GM18868 (cell line): ENCODE results near the gene GPR107.
"Not testable (repeated sequence)": the region's sequence is repeated elsewhere in the genome, so short reads cannot be mapped to it uniquely, and the experiment has no call there.

Experiments used
- ATAC-seq: cut with Tn5 transposase; IDR thresholded peaks from one replicate; pipeline ENCODE4 v1.9.1; 2021; ENCODE audit warnings: mild to moderate bottlenecking, moderate library complexity; ENCODE audit not compliant: unreplicated experiment

Gene GPR107

DNA sequence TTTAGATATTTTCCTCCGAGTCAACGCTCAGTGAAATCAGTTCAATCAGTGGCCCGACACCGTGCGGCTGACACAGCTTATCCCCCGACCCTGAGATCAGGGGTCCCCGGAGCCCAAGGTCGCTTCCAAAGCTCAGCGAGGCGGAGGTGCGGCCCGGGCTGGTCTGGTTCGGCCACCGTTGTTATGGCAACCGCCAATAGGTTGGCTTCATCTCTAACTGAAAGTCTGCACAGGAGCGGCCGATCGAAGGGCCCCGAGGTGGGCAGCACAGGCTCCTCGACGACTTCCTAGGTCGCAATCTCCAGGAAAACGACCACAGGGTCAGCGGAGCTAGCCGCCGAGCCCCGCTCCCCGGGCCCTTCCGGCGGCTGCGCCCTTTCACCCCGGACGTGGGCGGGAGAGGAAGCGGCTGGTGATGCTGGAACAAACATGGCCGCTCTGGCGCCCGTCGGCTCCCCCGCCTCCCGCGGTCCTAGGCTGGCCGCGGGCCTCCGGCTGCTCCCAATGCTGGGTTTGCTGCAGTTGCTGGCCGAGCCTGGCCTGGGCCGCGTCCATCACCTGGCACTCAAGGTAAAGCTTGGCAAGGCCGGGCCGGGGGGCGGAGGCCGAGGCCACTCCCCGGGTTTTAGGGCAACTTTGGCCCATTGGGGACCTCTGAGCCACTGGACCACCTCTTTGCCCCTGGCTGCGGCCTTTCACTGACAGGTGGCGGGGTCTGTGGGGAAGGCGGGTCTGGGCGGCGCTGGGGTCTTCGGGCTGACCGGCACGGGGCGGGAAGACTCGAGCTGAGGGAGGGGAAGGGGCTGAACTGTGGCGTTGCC is at the start of gene GPR107:
Gene GPR107 (plus strand): TSS at position 403 of the 821 bp plus-strand sequence. CDS start 27 bp downstream, at position 430.
- ATAC-seq, result peak; percentile 79

DNA sequence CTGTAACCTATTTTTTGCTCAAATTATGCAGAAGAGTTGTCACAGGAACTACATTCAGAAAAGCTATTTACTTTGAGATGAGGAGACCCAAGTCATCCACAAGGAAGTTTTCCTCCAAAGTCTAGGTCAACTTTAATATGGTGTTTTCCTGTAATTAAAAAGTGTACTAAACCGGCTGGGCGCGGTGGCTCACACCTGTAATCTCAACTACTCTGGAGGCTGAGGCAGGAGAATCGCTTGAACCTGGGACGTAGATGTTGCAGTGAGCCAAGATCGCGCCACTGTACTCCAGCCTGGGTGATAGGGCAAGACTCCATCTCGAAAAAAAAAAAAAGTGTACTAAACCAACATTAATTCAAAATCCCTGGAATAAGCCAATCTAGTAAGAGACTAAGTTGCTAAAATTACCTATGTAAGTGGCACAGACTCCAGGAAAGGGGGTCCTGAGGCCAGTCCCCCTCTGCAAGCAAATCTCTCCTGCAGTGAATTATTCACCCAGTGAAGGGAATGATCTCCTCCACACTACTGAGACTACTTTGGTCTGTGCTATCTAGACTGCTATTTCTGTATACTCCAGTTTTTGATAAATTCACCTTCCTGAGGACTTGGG is 49.7 kb upstream of the GPR107 start:
- no peak for ATAC-seq

DNA sequence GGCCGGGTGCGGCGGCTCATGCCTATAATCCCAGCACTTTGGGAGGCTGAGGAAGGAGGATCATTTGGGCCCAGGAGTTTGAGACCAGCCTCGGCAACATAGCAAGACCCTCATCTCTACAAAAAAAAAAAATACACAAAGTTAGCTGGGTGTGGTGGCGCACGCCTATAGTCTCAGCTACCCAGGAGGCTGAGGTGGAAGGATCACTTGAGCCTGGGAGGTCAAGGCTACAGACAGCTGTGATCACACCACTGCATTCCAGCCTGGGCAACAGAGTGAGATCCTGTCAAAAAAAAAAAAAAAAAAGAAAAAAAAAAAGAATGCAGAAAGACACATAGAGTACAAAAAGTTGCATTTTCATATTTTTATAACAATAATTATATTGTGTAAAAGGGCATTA is 46.8 kb upstream of the GPR107 start:
- not testable (repeated sequence) for ATAC-seq

DNA sequence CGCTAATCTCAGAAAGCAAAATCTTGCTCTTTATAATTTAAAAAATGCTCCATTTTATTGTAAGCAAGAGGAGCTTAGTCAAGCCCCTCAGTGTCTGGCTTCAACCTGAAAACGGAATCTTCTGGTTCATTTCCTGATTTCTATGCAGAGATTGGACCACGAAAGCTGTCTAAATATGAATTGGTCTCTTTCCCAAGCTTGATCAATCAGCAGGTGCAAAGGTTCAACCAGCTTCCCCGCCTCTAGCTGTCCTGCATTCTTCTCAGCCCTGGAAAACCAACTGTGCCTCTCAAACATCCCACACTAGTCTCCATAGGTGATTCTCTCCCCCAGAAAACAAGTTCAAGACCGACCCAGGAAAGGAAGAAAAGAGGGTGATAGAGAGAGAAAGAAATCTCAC is 45.2 kb upstream of the GPR107 start:
- no peak for ATAC-seq

DNA sequence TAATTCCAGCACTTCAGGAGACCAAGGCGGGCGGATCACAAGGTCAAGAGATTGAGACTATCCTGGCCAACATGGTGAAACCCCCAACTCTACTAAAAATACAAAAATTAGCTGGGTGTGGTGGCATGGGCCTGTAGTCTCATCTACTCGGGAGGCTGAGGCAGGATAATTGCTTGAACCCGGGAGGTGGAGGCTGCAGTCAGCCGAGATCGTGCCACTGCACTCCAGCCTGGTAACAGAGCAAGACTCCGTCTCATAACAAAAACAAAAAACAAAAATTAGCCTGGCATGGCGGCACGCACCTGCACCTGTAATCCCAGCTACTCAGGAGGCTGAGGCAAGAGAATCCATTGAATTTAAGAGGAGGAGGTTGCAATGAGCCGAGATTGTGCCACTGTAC is 44.2 kb upstream of the GPR107 start:
- not testable (repeated sequence) for ATAC-seq

DNA sequence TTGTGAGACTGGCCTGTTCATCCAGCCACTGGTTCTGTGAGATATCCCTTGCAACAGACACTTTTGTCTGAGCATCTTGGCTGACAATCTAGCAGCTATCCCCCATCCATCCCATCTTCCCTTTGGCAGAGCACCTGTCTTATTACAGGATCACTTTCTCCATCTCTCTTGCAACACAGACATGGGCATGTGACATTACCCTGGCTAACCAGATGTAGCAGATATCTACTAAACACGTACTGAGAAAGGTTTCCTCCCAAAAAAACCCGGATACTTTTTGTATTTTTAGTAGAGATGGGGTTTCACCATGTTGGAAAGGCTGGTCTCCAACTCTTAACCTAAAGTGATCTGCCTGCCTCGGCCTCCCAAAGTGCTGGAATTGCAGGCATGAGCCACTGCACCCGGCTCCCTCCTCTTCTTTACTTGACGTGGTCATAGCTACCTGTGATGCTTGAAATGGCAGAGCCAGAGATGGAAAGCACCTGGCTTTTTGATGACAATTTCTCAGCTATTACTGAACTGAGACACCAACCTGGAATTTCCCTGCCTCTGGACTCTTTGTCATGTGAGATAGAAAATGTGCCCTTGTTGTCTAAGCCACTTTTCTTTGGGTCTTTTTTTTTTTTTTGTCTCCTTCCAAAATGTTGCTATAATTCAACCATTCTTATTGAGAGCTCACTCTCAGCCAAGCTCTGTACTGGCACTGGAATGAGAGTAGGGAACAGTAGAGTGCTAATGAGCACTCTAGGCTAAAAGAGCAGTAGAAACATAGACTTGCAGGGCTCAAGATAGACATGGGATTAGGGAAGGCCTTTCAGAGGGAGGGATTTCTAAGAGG is 43.3 kb upstream of the GPR107 start:
- peak; percentile 53 for ATAC-seq

DNA sequence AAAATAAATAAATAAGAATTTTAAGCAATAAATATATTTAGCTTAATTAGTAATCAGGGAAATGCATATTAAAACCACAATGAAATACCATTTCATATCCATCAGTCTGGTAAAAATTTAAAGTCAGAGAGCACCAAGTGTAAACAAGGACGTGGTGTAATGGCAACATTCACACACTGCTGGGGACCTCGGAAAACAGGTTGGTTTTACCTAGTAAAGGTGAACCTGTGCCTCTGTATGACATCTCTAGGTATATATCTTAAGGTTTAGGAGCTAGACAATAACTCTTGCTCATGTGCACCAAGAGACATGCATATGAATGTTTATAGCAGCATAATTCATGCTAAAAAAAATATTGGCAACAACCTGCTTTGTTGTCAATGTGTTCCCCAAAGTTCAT is 40.4 kb upstream of the GPR107 start:
- ATAC-seq, result no peak

DNA sequence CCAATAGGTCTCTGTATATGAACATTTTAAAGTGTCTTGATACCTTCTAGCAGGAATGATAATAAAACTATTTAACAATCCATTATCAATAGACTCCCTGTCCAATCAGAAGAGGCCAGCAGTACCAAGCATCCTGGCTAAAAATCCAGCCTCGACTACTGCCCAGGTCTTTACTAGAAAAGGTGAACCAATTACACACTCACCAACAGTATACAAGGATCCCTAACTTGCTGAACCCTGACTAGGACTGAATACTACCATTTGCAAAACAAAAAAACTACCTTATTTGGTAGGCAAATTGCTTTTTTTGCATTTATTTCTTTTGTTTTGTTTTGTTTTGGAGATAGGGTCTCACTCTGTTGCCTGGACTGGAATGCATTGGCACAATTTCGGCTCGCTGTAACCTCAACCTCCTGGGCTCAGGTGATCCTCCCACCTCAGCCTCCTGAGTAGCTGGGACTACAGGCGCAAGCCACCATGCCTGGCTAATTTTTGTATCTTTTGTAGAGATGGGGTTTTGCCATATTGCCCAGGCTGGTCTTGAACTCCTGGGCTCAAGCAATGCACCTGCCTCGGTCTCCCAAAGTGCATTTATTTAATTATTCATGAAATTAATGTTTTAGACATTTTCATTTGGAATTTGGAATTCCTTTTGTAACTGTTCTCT is 38.2 kb upstream of the GPR107 start:
- ATAC-seq, result no peak

DNA sequence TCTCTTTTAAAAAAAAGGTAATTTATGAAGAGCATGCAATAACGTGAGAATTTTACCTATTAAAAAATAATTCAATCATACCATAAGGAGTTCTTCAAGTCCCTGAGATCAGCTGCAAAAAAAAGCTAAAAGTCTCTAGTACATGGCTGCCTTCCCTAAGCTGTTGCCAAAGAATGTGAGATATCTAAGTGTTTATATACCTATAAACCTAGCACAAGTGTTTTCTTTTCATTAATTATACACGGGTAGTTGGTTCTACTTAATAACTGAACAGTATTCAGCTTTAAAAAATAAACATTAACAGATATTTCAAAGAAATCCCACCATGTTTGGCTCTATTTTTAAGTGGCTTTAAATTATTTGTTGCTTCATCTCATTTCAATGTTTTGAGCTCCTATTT is 36.6 kb upstream of the GPR107 start:
- ATAC-seq, result no peak

DNA sequence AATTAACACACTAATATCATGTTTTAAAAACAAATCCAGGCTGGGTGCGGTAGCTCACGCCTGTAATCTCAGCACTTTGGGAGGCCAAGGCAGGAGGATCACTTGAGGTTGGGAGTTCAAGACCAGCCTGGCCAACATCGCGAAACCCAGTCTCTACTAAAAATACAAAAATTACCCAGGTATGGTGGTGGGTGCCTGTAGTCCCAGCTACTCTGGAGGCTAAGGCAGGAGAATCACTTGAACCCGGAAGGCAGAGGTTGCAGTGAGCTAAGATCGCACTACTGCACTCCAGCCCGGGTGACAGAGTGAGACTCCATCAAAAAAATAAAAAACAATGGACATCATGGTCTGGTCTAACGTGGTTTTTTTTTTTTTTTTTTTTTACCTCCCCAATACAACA is 36.2 kb upstream of the GPR107 start:
- not testable (repeated sequence) for ATAC-seq

DNA sequence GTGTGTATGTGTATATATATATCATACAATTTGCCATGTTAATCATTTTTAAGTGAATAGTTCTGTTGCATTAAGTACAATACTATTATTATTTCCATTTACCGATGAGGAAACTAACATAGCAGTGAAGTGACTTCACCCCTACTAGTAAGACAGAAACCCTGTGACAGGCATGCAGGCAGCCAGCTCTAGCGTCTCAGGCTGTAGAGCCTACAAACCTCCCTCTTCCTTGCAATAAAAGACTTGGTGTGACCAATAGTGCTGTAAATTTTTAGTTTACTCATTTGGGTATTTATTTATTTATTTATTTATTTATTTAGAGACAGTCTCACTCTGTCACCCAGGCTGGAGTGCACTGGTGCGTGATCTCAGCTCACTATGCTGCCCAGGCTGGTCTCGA is 35.4 kb upstream of the GPR107 start:
- ATAC-seq, result no peak

DNA sequence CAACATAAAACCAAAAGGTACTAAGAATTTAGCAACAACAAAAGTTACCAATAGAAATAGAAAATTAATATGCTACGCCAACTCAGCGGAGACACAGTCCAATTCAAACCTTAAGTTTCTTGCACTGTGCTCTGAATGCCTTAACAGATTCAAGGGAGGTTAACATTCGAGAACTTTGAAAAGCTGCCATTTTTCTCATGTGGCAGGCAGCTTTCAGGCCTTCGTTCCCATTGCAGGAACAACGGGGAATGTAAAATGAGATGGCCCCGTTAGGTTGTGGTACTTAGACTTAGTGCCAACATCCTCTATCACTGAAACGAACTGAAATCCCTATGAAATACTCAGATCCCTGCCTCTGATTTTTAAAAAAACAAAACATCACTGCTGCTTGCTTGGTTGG is 33.1 kb upstream of the GPR107 start:
- no peak for ATAC-seq

DNA sequence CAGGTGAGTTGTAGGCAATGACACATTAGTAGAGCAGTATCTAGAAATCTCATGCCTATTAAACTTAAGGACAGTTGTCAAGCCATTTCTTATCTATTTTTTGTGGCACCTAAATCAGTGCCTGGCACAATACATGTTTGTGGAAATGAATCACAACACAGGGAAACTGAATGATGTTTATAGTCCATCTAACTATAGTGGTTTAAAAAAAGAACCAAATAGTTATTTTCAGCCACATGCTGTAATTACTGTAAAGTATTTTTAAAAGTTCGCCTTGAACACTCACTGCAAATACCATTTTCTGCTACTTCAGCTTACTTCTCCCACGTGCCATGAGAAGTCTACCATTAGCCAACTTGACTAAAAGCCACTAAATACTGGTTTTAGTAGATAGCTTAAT is 32.6 kb upstream of the GPR107 start:
- no peak for ATAC-seq

DNA sequence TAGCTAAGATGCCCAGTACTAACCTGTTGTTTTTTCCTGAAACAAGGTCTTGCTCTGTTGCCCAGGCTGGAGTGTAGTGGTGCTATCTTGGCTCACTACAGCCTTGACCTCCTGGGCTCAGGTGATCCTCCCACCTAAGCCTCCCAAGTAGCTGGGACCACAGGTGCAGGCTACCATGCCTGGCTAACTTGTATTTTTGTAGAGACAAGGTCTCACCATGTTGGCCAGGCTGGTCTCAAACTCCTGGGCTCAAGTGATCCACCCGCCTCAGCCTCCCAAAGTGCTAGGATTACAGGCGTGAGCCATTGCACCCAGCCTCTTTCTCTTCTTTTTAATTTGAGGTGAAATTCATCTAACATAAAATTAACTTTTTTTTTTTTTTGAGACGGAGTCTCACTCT is 31.9 kb upstream of the GPR107 start:
- not testable (repeated sequence) for ATAC-seq

DNA sequence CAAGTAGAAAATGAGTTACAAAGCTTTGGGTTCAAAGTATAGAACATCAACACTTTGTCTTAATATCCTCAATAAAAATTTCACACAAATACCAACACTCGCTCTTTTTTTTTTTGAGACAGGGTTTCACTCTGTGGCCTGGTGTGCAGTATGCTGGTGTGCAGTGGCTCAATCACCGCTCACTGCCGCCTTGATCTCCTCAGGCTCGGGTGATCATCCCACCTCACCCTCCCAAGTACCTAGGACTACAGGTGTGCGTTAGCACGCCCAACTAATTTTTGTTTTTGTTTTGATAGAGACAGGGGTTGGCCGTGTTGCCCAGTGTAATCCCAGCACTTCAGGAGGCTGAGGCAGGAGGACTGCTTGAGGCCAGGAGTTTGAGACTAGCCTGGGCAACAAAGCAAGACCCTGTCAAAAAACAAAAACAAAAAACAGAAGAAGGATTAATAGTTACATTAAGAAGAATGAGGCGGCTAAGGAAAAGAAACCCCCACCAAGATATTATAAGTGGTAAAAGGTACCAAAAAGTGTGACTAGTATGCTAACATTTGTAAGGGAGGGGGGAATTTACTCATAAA is 31.1 kb upstream of the GPR107 start:
- no peak for ATAC-seq

DNA sequence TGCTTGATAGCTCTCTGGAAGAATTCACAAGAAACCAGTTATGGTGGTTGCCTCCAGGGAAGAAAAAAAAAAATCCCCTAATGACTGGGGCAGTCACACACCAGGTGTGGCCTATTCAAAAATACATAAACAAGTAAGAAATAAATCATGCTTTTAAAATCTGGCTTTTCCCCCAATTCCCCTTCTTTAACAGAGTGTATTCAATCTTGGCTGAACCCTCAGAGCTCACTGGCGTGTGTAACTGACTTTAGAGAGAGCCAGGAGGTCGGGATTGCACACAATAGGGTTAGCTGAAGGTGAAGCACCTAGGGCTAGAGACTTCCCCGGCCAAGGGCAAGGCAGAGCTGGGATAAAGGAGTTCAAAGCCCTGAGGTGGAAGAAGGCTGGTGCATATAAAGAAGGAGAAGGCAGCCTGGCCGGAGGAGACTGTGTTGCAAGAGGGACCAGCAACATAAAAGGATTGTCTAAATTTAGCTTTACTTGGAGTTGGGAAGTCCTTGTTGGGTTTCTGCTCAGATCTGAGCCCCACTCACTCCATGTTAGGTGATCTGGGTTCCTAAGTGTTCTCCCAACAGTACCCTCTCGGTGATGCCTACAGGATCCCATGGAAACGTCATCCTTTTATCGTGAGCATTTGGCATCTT is 30.4 kb upstream of the GPR107 start:
- ATAC-seq, result peak; percentile 47

DNA sequence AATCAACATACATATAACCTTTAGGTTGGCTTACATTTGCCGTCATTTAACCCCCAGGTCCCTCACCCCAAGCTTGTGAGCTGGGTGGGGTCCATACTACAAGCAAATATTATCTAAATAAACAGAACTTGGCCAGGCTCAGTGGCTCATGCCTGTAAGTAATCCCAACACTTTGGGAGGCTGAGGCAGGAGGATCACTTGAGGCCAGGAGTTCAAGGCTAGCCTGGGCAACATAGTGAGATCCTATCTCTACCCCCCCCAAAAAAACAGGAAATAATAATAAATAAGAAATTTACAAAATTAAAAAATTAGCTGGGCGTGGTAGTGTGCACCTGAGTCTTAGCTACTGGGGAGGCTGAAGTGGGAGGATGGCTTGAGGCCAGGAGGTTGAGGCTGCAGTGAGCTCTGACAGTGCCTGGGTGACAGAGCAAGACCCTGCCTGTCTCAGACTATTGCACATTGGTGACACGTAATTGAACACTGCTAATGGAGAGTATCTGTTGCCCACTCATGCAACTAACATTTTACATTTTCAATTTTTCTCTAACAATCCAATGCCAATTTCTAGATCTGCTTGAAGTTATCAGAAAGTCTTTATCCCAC is 29.6 kb upstream of the GPR107 start:
- ATAC-seq, result no peak

DNA sequence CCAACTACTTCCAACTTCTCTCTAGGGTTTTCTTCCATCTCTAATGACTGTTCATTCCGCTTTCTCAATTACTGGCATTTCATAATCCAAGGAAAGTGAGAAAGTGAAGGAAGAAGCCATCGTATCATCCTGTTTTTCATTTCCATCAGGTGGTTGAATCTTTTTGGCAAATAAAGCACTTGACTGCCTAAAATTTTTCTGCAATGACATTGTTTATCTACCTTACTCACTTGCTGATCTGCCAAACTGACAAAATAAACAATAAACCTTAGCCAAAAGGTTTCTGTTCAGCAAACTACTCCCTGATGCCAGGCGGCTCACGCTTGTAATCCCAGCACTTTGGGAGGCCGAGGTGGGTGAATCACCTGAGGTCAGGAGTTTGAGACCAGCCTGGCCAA is 29.1 kb upstream of the GPR107 start:
- ATAC-seq, result no peak

DNA sequence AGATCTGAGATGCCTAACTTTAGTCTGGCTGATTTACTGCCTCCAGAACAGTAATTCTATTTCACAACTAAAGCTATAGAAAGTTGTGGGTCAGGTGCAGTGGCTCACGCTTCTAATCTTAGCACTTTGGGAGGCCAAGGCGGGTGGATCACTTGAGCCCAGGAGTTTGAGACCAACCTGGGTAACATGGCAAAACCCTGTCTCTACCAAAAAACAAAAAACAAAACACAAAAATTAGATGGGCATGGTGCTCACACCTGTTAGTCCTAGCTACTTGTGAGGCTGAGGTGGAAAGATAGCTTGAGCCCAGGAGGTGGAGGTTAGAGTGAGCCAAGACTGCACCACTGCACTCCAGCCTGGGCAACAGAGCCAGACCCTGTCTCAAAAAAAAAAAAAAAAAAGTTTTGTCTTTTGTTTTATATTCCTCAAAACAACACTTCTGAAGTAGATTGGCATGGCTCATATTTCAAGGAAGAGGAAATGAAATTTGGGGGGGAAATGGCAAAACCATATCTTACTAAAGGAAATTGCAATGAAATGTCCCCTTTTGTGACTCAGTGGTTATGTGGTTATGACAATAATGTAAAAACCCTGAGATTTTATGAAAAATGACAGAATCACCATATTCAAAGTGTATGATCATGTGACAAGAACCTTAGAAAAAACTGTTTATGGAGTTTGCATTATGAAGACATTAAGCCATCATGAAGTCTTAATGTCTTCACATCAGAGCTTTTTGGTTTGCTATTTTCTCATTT is 26.9 kb upstream of the GPR107 start:
- ATAC-seq, result no peak
